GM12891 (cell line): ENCODE measurements around the gene SKIL.

Source experiments
- DNase-seq: peaks from one replicate; pipeline ENCODE4 v3.0.0; 2011; ENCODE audit warnings: low spot score; ENCODE audit not compliant: insufficient read length
- FAIRE-seq: peaks from 2 replicates; lab custom pipeline; 2011; peaks lifted over from hg19 to GRCh38; lab: Jason Lieb, UNC
- PAX5 ChIP-seq: IDR thresholded peaks from 2 replicates; pipeline ENCODE4 v1.6.1; 2011; ENCODE audit warnings: low read length, moderate library complexity, mild to moderate bottlenecking; ENCODE audit not compliant: insufficient read depth, severe bottlenecking
- POLR2A ChIP-seq: IDR thresholded peaks from 2 replicates; pipeline ENCODE4 v1.6.1; 2011; ENCODE audit warnings: low read depth, low read length, control low read depth
- POLR2AphosphoS5 ChIP-seq: IDR thresholded peaks from 2 replicates; pipeline ENCODE4 v1.6.1; 2011; ENCODE audit warnings: low read depth, low read length, control low read depth
- POU2F2 ChIP-seq: IDR thresholded peaks from 2 replicates; pipeline ENCODE4 v1.6.1; 2011; ENCODE audit warnings: low read depth, mild to moderate bottlenecking, control low read depth, low read length, moderate library complexity
- SPI1 ChIP-seq: IDR thresholded peaks from 2 replicates; pipeline ENCODE4 v1.6.1; 2011; ENCODE audit warnings: low read depth, low read length, control low read depth
- TAF1 ChIP-seq: IDR thresholded peaks from 2 replicates; pipeline ENCODE4 v1.6.1; 2011; ENCODE audit warnings: low read depth, low read length, control low read depth

The SKIL gene

DNA sequence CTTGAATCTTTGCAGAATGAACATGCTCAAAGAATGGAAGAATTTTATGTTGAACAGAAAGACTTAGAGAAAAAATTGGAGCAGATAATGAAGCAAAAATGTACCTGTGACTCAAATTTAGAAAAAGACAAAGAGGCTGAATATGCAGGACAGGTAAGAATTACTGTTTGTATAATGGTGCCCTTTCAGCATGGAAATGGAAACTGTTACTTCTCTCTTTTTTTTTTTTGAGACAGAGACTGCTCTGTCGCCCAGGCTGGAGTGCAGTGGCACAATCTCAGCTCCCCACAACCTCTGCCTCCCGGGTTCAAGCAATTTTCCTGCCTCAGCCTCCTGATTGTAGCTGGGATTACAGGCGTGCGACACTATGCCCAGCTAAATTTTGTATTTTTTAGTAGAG, 33.6 kb downstream of the SKIL start:
- TF ChIP-seq POLR2AphosphoS5 (no peak), PAX5 (no peak), POLR2A (no peak), POU2F2 (no peak), TAF1 (no peak), SPI1 (no peak)
- DNase-seq (no peak), FAIRE-seq (no peak)

DNA sequence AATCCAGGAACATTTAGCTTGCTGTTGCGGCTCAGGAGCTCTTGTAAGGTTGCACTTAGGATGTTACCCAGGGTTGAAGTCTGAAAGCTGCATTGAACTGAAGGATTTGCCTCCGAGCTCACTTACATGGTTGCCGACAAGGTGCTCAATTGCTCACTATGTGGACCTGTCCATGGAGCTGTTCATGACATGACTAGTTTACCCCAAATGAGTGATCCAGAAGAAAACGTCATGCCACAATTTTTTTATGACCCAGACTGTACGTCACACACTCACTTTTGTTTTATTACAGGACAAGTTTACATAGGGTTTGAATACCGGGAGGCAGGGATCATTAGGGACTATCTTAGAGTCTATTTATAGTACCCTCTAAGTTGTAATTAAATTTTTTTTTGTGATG, 40.2 kb downstream of the SKIL start:
- TF ChIP-seq POU2F2 (no peak), TAF1 (no peak), PAX5 (no peak), SPI1 (no peak), POLR2A (no peak), POLR2AphosphoS5 (no peak)
- DNase-seq (no peak), FAIRE-seq (no peak)

DNA sequence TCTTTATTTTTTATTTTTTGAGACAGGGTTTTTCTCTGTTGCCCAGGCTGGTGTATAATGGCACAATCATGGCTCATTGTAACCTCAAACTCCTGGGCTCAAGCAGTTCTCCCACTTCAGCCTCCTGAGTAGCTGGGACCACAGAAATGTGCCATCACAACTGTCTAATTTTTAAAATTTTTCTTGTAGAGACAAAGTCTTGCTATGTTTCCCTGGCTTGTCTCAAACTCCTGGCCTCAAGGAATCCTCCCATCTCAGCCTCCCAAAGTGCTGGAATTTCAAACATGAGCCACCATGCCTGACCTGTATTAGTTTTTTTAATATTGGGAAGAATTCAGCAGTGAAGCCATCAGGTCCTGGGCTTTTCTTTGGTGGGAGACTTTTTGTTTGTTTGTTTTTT, 47.6 kb downstream of the SKIL start:
- DNase-seq (no peak), FAIRE-seq (no peak)
- no peak for TF ChIP-seq PAX5

DNA sequence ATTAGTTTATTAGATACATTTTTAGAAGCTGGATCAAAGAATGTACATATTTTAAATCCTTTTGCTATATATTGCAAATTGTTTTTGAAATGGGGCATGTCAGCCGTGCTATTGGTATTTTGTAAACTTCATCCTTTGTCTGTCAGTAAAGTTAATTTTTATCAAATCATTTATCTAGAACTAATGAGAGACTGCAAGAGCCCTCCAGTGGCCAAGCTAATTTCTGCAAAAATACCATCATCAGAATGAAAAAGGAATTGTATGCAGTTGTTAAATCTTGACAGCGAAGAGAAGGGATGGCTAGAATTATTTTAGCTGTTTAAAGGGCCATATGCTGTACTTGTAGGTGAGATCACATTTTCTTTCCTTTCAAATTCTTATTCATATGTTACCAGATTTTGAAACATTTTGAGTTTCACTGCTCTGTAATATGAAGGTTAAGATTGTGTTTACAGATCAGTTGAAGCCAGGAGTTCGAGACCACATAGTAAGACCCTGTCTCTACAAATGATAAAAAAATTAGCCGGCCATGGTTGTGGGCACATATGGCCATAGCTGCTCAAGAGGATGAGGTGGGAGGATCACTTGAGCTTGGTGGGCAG, 53.0 kb downstream of the SKIL start:
- DNase-seq (no peak), FAIRE-seq (no peak)
- no peak for TF ChIP-seq POLR2AphosphoS5
- TF ChIP-seq PAX5, result no peak
- TF ChIP-seq SPI1, result no peak
- no peak for TF ChIP-seq POU2F2
- no peak for TF ChIP-seq POLR2A
- TF ChIP-seq TAF1, result no peak

DNA sequence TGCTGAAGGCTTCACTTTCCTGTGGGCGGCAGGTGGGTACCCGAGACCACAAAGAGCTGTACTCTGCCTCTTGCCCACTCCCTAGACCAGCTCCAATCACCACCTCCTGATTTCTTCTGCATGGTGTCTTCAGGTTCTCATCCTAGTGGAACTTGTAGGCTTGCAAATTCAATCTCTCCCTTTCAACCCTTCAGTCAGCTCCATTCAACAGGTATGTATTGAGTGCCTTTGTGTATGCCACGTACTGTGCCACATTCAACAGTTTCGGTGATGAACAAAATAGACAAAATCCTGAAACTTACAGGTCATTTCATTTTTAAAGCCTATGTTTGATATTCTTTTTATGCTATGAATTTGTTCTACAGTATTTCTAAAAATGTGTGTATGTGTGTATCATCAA, 55.8 kb downstream of the SKIL start:
- FAIRE-seq, result no peak
- no peak for TF ChIP-seq TAF1
- no peak for TF ChIP-seq POU2F2
- TF ChIP-seq POLR2AphosphoS5, result no peak
- no peak for TF ChIP-seq POLR2A
- no peak for TF ChIP-seq SPI1
- TF ChIP-seq PAX5, result no peak
- DNase-seq, result no peak

DNA sequence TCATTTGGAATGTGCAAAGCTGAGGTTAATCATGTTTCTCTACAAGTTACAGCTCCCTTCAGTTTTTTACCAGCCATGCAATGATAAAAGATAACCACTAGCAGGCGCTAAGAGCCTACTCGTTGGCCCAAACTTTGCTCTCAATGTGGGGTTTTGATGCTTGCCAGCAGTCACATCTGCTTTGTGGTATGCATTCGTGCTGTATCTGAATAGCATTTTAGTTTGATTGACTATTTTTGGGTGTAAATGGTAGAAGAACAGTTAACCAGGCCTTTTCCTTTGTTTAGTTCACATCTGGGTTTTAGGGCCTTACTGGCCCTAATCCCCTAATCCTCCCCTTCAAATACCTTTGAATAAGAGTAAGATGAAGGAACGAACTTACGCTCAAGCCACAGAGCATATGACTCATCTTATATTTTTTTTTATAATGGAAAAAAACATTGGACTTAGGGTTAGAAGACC, 56.7 kb downstream of the SKIL start:
- no peak for TF ChIP-seq POLR2A
- TF ChIP-seq POLR2AphosphoS5, result no peak
- TF ChIP-seq SPI1, result no peak
- TF ChIP-seq PAX5, result no peak
- TF ChIP-seq TAF1, result no peak
- no peak for TF ChIP-seq POU2F2
- FAIRE-seq (peak; percentile 72), DNase-seq (no peak)

DNA sequence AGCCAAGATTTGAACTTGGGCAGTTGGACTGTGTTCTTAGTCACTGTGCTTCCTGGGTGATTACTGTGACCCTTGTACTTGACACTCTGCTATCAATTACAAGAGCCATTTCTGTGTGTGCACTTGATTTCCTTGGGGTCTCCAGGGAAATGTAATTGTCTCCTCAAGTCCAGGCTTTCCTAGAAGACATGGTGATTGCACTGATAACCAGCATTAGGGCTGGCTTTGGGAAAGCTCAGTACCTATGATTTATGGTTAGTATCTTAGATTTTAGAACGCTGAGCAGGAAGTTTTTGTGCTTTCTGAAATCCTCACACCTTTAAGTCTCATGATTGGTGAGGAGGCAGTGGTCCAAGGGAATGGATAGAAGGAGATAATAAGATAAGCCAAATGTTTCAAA, 59.6 kb downstream of the SKIL start:
- no peak for DNase-seq
- TF ChIP-seq POLR2AphosphoS5, result no peak
- TF ChIP-seq POU2F2, result no peak
- no peak for TF ChIP-seq SPI1
- no peak for TF ChIP-seq POLR2A
- no peak for TF ChIP-seq PAX5
- TF ChIP-seq TAF1, result no peak
- FAIRE-seq, result no peak

DNA sequence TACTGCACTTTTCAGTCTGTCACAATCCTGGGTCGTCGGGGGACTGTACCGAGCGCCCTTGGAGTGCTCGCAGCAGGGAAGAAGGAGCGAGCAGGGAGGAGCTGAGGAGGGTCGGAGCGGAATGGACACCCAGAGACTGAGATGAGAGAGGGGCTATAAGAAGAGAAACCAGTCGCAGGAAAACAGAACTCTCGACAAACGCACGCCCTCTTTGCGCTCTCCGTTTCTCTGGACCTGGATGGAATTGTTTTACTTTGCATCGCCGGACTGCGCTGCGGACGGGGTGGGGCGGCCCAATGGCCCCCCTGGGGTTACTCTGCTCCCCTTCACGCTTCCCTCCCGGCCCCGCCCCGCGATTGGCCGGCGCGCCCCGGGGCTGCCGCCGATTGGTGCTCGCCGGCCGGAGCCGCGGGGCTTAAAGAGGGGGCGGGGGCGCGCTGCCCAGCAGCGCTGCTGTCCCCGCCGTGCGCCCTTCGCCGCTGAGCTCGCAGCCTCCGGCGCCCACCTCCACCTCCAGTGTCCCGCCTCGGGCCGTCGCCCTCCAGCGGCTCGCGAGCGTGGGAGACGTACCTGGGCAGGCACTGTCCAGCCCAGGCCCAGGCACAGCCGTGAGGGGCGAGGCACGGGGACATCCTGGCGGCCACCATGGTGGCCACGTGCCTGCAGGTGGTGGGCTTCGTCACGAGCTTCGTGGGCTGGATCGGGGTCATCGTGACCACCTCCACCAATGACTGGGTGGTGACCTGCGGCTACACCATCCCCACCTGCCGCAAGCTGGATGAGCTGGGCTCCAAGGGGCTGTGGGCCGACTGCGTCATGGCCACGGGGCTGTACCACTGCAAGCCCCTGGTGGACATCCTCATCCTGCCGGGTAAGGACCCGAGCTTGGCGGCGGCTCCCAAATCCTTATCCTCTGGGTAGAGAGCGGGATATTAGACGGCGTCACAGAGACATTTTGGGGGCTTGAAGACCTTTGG, 61.2 kb downstream of the SKIL start, which contains the start of gene CLDN11:
Gene CLDN11, plus strand, starts transcription at position 447 of the 977 bp plus-strand sequence. Its CDS starts 199 bp downstream, at position 646.
- no peak for FAIRE-seq
- peak; percentile 38 for DNase-seq
- TF ChIP-seq PAX5, result no peak
- TF ChIP-seq TAF1, result no peak

DNA sequence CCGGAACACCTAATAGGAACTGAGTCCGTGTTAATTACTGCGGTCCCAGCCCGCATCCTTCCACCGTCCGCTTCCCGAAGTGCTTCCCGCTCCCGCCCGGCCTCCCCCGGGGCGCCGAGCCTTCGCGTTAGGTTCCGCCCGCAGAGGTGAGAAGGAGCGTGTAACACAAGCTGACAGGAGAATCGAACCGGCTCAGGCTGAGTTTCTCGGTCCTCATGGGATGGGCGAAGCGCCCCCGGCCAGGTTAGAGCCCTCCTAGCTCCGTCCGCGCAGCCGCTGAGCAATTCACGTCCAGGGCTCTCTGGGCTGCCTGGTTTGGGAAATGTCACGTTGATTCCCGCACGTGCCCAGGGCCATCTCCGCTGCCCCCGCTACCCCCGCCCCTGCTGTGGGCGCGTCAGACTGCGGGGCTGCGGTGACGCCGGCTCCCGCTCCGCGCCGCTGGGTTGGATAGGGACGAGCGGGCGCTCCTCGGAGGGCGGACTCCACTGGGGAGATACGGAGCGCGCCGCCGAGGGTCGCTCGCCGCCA, 62.1 kb downstream of the SKIL start:
- DNase-seq (no peak), FAIRE-seq (no peak)
- TF ChIP-seq PAX5 (no peak), SPI1 (no peak), POLR2AphosphoS5 (no peak), POU2F2 (no peak), POLR2A (no peak), TAF1 (no peak)
